HTR-8/SVneo (cell line): ENCODE measurements around the gene ADAP1.

ENCODE experiments used
- DNase-seq: peaks from one replicate; pipeline ENCODE4 v3.0.0; 2011; ENCODE audit warnings: low spot score, mixed read lengths; ENCODE audit not compliant: insufficient read length
- FAIRE-seq: peaks from 2 replicates; lab custom pipeline; 2011; peaks lifted over from hg19 to GRCh38; lab: Jason Lieb, UNC

The ADAP1 gene

DNA sequence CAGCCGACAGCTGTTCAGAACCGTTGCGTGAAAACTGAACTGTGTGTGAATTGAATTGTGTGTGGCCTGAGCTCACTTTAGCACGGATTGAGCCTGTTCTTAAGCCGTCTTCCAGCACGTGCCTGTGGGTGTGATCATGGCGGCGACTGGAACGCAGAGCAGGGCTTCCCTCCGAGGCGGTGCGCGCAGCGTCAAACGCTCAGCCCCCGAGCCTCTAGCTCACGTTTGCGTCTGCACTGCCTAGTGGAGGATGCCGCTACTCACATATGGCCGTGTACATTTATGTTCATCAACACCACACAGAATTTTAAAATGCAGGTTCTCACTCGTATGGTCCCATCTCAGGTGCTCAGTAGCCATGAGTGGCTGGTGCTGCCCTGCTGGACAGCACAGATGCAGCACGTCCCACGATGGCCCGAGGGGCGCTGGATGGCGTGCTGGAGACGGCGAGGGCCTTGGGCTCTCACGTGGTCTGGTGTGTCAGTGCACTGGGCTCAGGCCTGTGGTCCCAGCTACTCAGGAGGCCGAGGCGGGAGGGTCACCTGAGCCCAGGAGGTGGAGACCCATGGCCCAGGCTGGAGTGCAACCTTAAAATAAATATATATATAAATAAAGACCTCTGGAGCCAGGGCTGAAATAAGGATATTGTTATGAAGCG, 100.2 kb downstream of the ADAP1 start:
- peak; percentile 66 for FAIRE-seq
- no peak for DNase-seq

DNA sequence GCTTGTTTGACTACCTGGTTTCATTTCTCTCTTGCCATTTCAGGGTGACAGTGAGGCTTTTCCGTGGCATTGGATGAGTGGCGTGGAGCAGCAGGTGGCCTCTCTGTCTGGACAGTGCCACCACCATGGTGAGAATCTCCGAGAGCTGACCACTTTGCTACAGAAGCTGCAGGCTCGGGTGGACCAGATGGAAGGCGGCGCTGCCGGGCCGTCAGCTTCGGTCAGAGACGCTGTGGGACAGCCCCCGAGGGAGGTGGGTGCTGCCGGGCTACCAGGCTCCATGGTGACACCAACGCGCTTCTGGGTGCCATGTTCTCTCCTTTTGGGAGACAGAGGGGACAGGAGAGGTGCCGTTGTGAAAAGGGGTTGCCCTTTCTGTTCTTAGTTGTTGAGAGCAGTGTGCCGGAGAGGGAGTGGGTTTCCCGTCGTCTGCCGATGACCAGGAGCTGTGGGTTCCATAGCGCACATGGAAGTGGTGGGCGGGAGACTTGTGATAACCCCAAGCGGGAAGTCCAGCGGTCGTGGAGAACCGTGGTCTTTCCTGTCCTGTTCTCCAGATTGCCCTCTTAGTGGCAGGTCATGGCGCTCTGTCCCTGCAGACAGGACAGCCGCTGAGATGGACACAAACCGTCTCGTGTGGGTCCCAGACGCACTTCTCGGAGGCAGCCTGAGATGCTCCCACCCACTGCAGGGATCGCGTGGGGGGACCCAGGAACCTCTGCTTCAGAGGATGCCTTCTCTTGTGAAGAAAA, 100.9 kb downstream of the ADAP1 start:
- FAIRE-seq: peak; percentile 63

GRCh38 chr7:851204-851603, 103.3 kb downstream of the ADAP1 start:
- DNase-seq: no peak
- no peak for FAIRE-seq

More for the DNA sequence above, 100.9 kb downstream of the ADAP1 start:
- no peak for DNase-seq

- peak; percentile 77 for FAIRE-seq
- DNase-seq: no peak
Measured at GRCh38 chr7:849781-850180, 104.7 kb downstream of the ADAP1 start.

DNA sequence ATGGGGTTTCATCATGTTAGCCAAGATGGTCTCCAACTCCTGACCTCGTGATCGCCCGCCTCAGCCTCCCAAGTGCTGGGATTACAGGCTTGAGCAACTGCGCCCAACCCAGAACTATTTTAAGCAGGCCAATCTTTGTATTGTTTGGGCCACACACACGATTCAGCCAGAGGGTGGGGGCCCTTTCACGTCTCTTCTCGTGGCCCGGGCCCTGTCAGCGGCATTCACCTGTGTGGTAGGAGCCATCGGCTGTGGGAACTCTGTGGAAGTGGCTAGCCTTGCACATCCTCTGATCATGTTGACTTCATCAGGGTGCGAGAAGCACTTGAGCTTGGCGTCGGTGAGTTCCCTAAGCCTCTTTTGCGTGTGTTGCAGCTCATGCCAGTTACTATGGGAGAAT, 105.3 kb downstream of the ADAP1 start:
- no peak for DNase-seq
- no peak for FAIRE-seq
